GM23248 (cell line): Measurements from ENCODE around the gene CMKLR1. TPM values are rescaled to one million over a fixed set of nuclear protein-coding genes. Genes with fewer than 3 reads are reported as not detected.

Source experiments
- DNase-seq: peaks from one replicate; pipeline ENCODE4 v3.0.0-alpha.2; 2015
- H2AFZ ChIP-seq: fragments of 200-600 bp; sonication (generic); 2 replicates; pipeline ENCODE4 v1.6.1; 2016; ENCODE audit warnings: antibody characterized with exemption
- H3F3A ChIP-seq: fragments of 200-600 bp; sonication (generic); 2 replicates; pipeline ENCODE4 v1.6.1; 2016; ENCODE audit warnings: mild to moderate bottlenecking, antibody characterized with exemption, mixed run types; ENCODE audit not compliant: insufficient read depth
- H3K27ac ChIP-seq: fragments of 200-600 bp; sonication (generic); 2 replicates; pipeline ENCODE4 v1.5.1; 2016; ENCODE audit warnings: mild to moderate bottlenecking
- H3K27me3 ChIP-seq: fragments of 200-600 bp; sonication (generic); replicated peaks from 2 replicates; pipeline ENCODE4 v1.6.1; 2016; ENCODE audit warnings: mild to moderate bottlenecking; ENCODE audit not compliant: insufficient read depth
- H3K36me3 ChIP-seq: fragments of 200-600 bp; sonication (generic); 2 replicates; pipeline ENCODE4 v1.6.1; 2016; ENCODE audit warnings: low read depth, mild to moderate bottlenecking
- H3K4me1 ChIP-seq: fragments of 200-600 bp; sonication (generic); 2 replicates; pipeline ENCODE4 v1.6.1; 2016; ENCODE audit warnings: mild to moderate bottlenecking; ENCODE audit not compliant: insufficient read depth
- H3K4me2 ChIP-seq: fragments of 200-600 bp; sonication (generic); one replicate; pipeline ENCODE4 v1.6.1; 2016; ENCODE audit warnings: mild to moderate bottlenecking; ENCODE audit not compliant: unreplicated experiment
- H3K4me3 ChIP-seq: fragments of 200-600 bp; sonication (generic); 2 replicates; pipeline ENCODE4 v1.5.1; 2016; ENCODE audit warnings: mild to moderate bottlenecking
- H3K79me2 ChIP-seq: fragments of 200-600 bp; sonication (generic); 2 replicates; pipeline ENCODE4 v1.6.1; 2016; ENCODE audit warnings: mild to moderate bottlenecking; ENCODE audit not compliant: insufficient read depth
- H3K9ac ChIP-seq: fragments of 200-600 bp; sonication (generic); 2 replicates; pipeline ENCODE4 v1.6.1; 2016; ENCODE audit warnings: mild to moderate bottlenecking
- H3K9me2 ChIP-seq: fragments of 200-600 bp; sonication (generic); 2 replicates; pipeline ENCODE4 v1.6.1; 2016; ENCODE audit warnings: mixed run types, mild to moderate bottlenecking, moderate library complexity; ENCODE audit not compliant: insufficient read depth
- H3K9me3 ChIP-seq: fragments of 200-600 bp; sonication (generic); one replicate; pipeline ENCODE4 v1.6.1; 2017; ENCODE audit warnings: low read depth
- H4K20me1 ChIP-seq: fragments of 200-600 bp; sonication (generic); 2 replicates; pipeline ENCODE4 v1.6.0; 2016; ENCODE audit not compliant: insufficient read depth
- EZH2 ChIP-seq: fragments of 200-600 bp; sonication (generic); IDR thresholded peaks from 2 replicates; pipeline ENCODE4 v1.6.1; 2018; ENCODE audit warnings: antibody characterized with exemption, mild to moderate bottlenecking; ENCODE audit not compliant: insufficient read depth, poor library complexity, severe bottlenecking
- EZH2phosphoT487 ChIP-seq: fragments of 200-600 bp; sonication (generic); IDR thresholded peaks from 2 replicates; pipeline ENCODE4 v1.6.1; 2018; ENCODE audit warnings: antibody characterized with exemption, moderate library complexity, mild to moderate bottlenecking, low read depth; ENCODE audit not compliant: insufficient read depth
- WGBS, 2 experiments: methylation state at CpG; one replicate each; pipeline ENCODE4 v1.1.6; 2015 to 2017; ENCODE audit warnings: low lambda C conversion rate in 2 of 2, low coverage in 1 of 2; ENCODE audit errors: missing lambda C conversion rate in 2 of 2; 5-methylcytosine and 5-hydroxymethylcytosine counted together
- in situ Hi-C: fragments of 300-500 bp; cut with MboI; formaldehyde crosslinking; loops from 2 replicates; pipeline ENCODE4 v1.15.0; 2020
- polyA plus RNA-seq: library from polyadenylated mRNA; unstranded; fragments of >200 nt; fragmentation: Nextera tagmentation; extraction: Ambion mirVana; gene quantifications from 2 replicates; pipeline ENCODE4 v1.2.1, GENCODE V29; 2016
- total RNA-seq: library from RNA; depleted of rRNA; stranded (reverse); fragments of >200 nt; shearing (Covaris generic); gene quantifications from 2 replicates; pipeline ENCODE4 v1.2.3, GENCODE V29; 2014

Gene CMKLR1
- total and polyA plus RNA-seq, 2 experiments from 2014 or later = 1.9 to 2.9 TPM

- Histone ChIP-seq H3K79me2 (no peaks in the 10 kb centered on the region), H3K4me3 (no peak overlapping the region), H3K9ac (no peak overlapping the region), H2AFZ (no peak overlapping the region), H3F3A (peaks cover 11% of the 10 kb centered on the region), H3K36me3 (no peaks in the 10 kb centered on the region), H3K9me2 (no peaks in the 10 kb centered on the region), H3K4me2 (no peak overlapping the region), H3K9me3 (no peaks in the 10 kb centered on the region), H3K27ac (no peak overlapping the region), H3K27me3 (no peaks in the 10 kb centered on the region), H4K20me1 (no peaks in the 10 kb centered on the region), H3K4me1 (peaks cover 16% of the 10 kb centered on the region)
- in situ Hi-C loops = no loop called here
- DNase-seq = no peak
- 82 to 89% methylated on average over 7 of the region's 7 CpGs for WGBS, 2 experiments
- no peak for TF ChIP-seq EZH2
- TF ChIP-seq EZH2phosphoT487 = no peak
Measured at GRCh38 chr12:108299980-108300696, 39.0 kb downstream of the CMKLR1 start.

- in situ Hi-C loops = no loop called here
Measured at GRCh38 chr12:108299516-108299915, 39.6 kb downstream of the CMKLR1 start.

GRCh38 chr12:108298761-108299275 is 40.3 kb downstream of the CMKLR1 start:
- H3K9me2 ChIP-seq = no peaks in the 10 kb centered on the region
- DNase-seq = no peak
- H3K27ac ChIP-seq = no peak overlapping the region
- H3F3A ChIP-seq = no peaks in the 10 kb centered on the region
- no peak overlapping the region for H3K4me3 ChIP-seq
- no peaks in the 10 kb centered on the region for H3K79me2 ChIP-seq
- 58 to 64% methylated on average over 6 of the region's 6 CpGs for WGBS, 2 experiments
- no peak overlapping the region for H3K4me2 ChIP-seq
- H3K36me3 ChIP-seq = no peaks in the 10 kb centered on the region
- H3K9me3 ChIP-seq = no peaks in the 10 kb centered on the region
- no peaks in the 10 kb centered on the region for H4K20me1 ChIP-seq
- no peak overlapping the region for H3K9ac ChIP-seq
- peaks cover 12% of the 10 kb centered on the region for H3K4me1 ChIP-seq
- no peaks in the 10 kb centered on the region for H3K27me3 ChIP-seq
- no peak for TF ChIP-seq EZH2
- no peak for TF ChIP-seq EZH2phosphoT487
- in situ Hi-C loops = no loop called here
- H2AFZ ChIP-seq = no peak overlapping the region

More at GRCh38 chr12:108299516-108299915, 39.6 kb downstream of the CMKLR1 start:
- Histone ChIP-seq H3K79me2 (no peaks in the 10 kb centered on the region), H3F3A (peaks cover 4% of the 10 kb centered on the region; the same call in 1 of the 2 replicates), H3K27ac (no peak overlapping the region), H3K36me3 (no peaks in the 10 kb centered on the region), H3K4me3 (no peak overlapping the region), H3K4me2 (no peak overlapping the region), H3K4me1 (peaks cover 12% of the 10 kb centered on the region), H4K20me1 (no peaks in the 10 kb centered on the region), H3K9me2 (no peaks in the 10 kb centered on the region), H3K27me3 (no peaks in the 10 kb centered on the region), H3K9ac (no peak overlapping the region), H3K9me3 (no peaks in the 10 kb centered on the region), H2AFZ (no peak overlapping the region)
- TF ChIP-seq EZH2 (no peak), EZH2phosphoT487 (no peak)
- WGBS, 2 experiments = 53 to 60% methylated on average over 4 of the region's 4 CpGs
- no peak for DNase-seq

GRCh38 chr12:108297895-108298760 is 41.0 kb downstream of the CMKLR1 start:
- Histone ChIP-seq H3K9ac (no peak overlapping the region), H3K4me3 (no peak overlapping the region), H3K9me2 (no peaks in the 10 kb centered on the region), H3K36me3 (no peaks in the 10 kb centered on the region), H3K4me2 (no peak overlapping the region), H3K79me2 (no peaks in the 10 kb centered on the region), H3F3A (no peaks in the 10 kb centered on the region), H4K20me1 (no peaks in the 10 kb centered on the region), H3K4me1 (peaks cover 10% of the 10 kb centered on the region), H3K9me3 (no peaks in the 10 kb centered on the region), H2AFZ (no peak overlapping the region), H3K27me3 (no peaks in the 10 kb centered on the region), H3K27ac (no peak overlapping the region)
- in situ Hi-C loops = no loop called here
- 52 to 55% methylated on average over 6 of the region's 6 CpGs for WGBS, 2 experiments
- TF ChIP-seq EZH2phosphoT487 = no peak
- no peak for TF ChIP-seq EZH2
- DNase-seq = no peak
